GM12878 (cell line): ENCODE data around the gene ERAS. TPM values are rescaled to one million over a fixed set of nuclear protein-coding genes. Genes with fewer than 3 reads are reported as not detected.

Experiments
- ATAC-seq: fragments of 200-7000 bp; cut with Tn5 transposase; 3 replicates; pipeline ENCODE4 v1.9.1; 2020; ENCODE audit warnings: mild to moderate bottlenecking, moderate library complexity
- BruUV-seq: library from RNA; stranded (reverse); fragments of 400-500 nt; replicated peaks from 2 replicates; lab custom pipeline; 2021; lab: Mats Ljungman, UMichigan
- CTCF ChIA-PET: fragments of 300-600 bp; sonication (Branson Sonifier 250); formaldehyde crosslinking; extraction: SDS; loops from one replicate; lab custom pipeline; 2021; ENCODE audit warnings: inconsistent platforms; lab: Yijun Ruan, JAX
- POLR2A ChIA-PET: fragments of 350-600 bp; formaldehyde crosslinking; extraction: SDS; loops from one replicate; lab custom pipeline; 2021; ENCODE audit warnings: inconsistent platforms; lab: Charles Lee
- RAD21 ChIA-PET: fragments of 300-600 bp; sonication (Branson Sonifier 250); formaldehyde crosslinking; loops from one replicate; lab custom pipeline; 2023; ENCODE audit warnings: antibody characterized with exemption; ENCODE audit not compliant: unreplicated experiment; lab: Charles Lee
- SMC1A ChIA-PET: fragments of 300-600 bp; sonication (Branson Sonifier 250); formaldehyde crosslinking; loops from one replicate; lab custom pipeline; 2023; ENCODE audit not compliant: unreplicated experiment, uncharacterized antibody; lab: Charles Lee
- DNase-seq: peaks from one replicate; pipeline ENCODE4 v3.0.0-alpha.2; 2011; ENCODE audit warnings: low read depth, low spot score
- FAIRE-seq: peaks from 3 replicates; lab custom pipeline; 2011; peaks lifted over from hg19 to GRCh38; lab: Jason Lieb, UNC
- H2AFZ ChIP-seq: 2 replicates; pipeline ENCODE4 v1.6.0; 2011; ENCODE audit warnings: low read depth, low read length, control low read depth; ENCODE audit not compliant: control insufficient read depth
- H3K27ac ChIP-seq: 2 replicates; pipeline ENCODE4 v1.5.1; 2011; ENCODE audit warnings: control low read depth; ENCODE audit not compliant: control insufficient read depth, insufficient read depth
- H3K27me3 ChIP-seq, 2 experiments: replicated peaks in 1 of 2; 2 replicates each; pipeline versions ENCODE4 v1.6.0 to v1.6.1; 2011; ENCODE audit warnings: low read length in 1 of 2; ENCODE audit not compliant: control insufficient read depth in 2 of 2, insufficient read depth in 2 of 2
- H3K36me3 ChIP-seq, 2 experiments: 2 replicates each; pipeline ENCODE4 v1.5.1; 2011; ENCODE audit warnings: low read length in 1 of 2; ENCODE audit not compliant: control insufficient read depth in 2 of 2, insufficient read depth in 2 of 2
- H3K4me1 ChIP-seq: 2 replicates; pipeline ENCODE4 v1.6.1; 2011; ENCODE audit warnings: mild to moderate bottlenecking, low read length, moderate library complexity, mixed read lengths; ENCODE audit not compliant: control insufficient read depth, insufficient read depth
- H3K4me2 ChIP-seq: 2 replicates; pipeline ENCODE4 v1.6.0; 2011; ENCODE audit warnings: control low read depth; ENCODE audit not compliant: control insufficient read depth, insufficient read depth
- H3K4me3 ChIP-seq: fragments of 200-600 bp; sonication (generic); 2 replicates; pipeline ENCODE4 v1.5.1; 2016
- H3K79me2 ChIP-seq: 2 replicates; pipeline ENCODE4 v1.6.0; 2011; ENCODE audit warnings: low read length; ENCODE audit not compliant: control insufficient read depth, insufficient read depth
- H3K9ac ChIP-seq: 2 replicates; pipeline ENCODE4 v1.8.0; 2011; ENCODE audit warnings: low read length, control low read depth, mixed read lengths; ENCODE audit not compliant: control insufficient read depth, insufficient read depth
- H3K9me3 ChIP-seq: replicated peaks from 3 replicates; pipeline ENCODE4 v1.5.1; 2011; ENCODE audit warnings: mild to moderate bottlenecking, low read length; ENCODE audit not compliant: control insufficient read depth, insufficient read depth
- H4K20me1 ChIP-seq: 2 replicates; pipeline ENCODE4 v1.6.0; 2011; ENCODE audit not compliant: control insufficient read depth, insufficient read depth
- BCL11A ChIP-seq: IDR thresholded peaks from 2 replicates; pipeline ENCODE4 v1.6.1; 2011; ENCODE audit warnings: low read depth, low read length
- CHD4 ChIP-seq: fragments of 200-600 bp; sonication (generic); IDR thresholded peaks from 2 replicates; pipeline ENCODE4 v1.6.1; 2016; ENCODE audit warnings: mild to moderate bottlenecking
- DPF2 ChIP-seq: fragments of 450-650 bp; IDR thresholded peaks from 2 replicates; pipeline ENCODE4 v1.6.1; 2017; ENCODE audit warnings: mild to moderate bottlenecking
- ESRRA ChIP-seq: IDR thresholded peaks from 2 replicates; pipeline ENCODE4 v1.6.1; 2012; ENCODE audit warnings: mild to moderate bottlenecking, low read length, improper control_type of control experiment
- HDAC6 ChIP-seq: fragments of 200-600 bp; sonication (generic); IDR thresholded peaks from one replicate; pipeline ENCODE4 v1.8.0; 2017; ENCODE audit warnings: antibody characterized with exemption; ENCODE audit not compliant: unreplicated experiment
- NR2C2 ChIP-seq: IDR thresholded peaks from 2 replicates; pipeline ENCODE4 v1.6.1; 2011; ENCODE audit warnings: borderline replicate concordance, low read depth; ENCODE audit not compliant: control insufficient read depth, insufficient read length
- NRF1 ChIP-seq: conservative IDR thresholded peaks from 2 replicates; pipeline ENCODE4 v1.6.1; 2011; ENCODE audit warnings: mild to moderate bottlenecking, low read depth, low read length, improper control_type of control experiment
- PAX5 ChIP-seq: IDR thresholded peaks from 2 replicates; pipeline ENCODE4 v1.6.1; 2011; ENCODE audit warnings: low read depth, low read length, borderline replicate concordance
- RCOR1 ChIP-seq: conservative IDR thresholded peaks from 2 replicates; pipeline ENCODE4 v1.6.1; 2012; ENCODE audit warnings: low read depth, low read length, improper control_type of control experiment
- REST ChIP-seq: IDR thresholded peaks from 2 replicates; pipeline ENCODE4 v1.6.1; 2012; ENCODE audit warnings: mild to moderate bottlenecking, low read depth, low read length
- SIX5 ChIP-seq: IDR thresholded peaks from 2 replicates; pipeline ENCODE4 v1.6.1; 2011; ENCODE audit warnings: mild to moderate bottlenecking, low read depth, low read length, moderate library complexity; ENCODE audit not compliant: severe bottlenecking
- SP1 ChIP-seq: IDR thresholded peaks from one replicate; pipeline ENCODE4 v1.6.1; 2011; ENCODE audit warnings: low read depth, low read length
- SREBF2 ChIP-seq: IDR thresholded peaks from 2 replicates; pipeline ENCODE4 v1.6.1; 2012; ENCODE audit warnings: mild to moderate bottlenecking, low read length
- ZNF207 ChIP-seq: fragments of 450-650 bp; IDR thresholded peaks from 2 replicates; pipeline ENCODE4 v1.6.1; 2014; ENCODE audit warnings: antibody characterized with exemption, mild to moderate bottlenecking, borderline replicate concordance
- WGBS: methylation state at CpG from one replicate; pipeline ENCODE4 v1.1.6; 2016; ENCODE audit warnings: low lambda C conversion rate; ENCODE audit not compliant: insufficient replicate concordance, insufficient coverage; ENCODE audit errors: missing lambda C conversion rate; 5-methylcytosine and 5-hydroxymethylcytosine counted together
- in situ Hi-C: fragments of 300-500 bp; cut with MboI; formaldehyde crosslinking; loops from 9 replicates; pipeline ENCODE4 v1.14.3; 2018; ENCODE audit warnings: mixed read lengths
- intact Hi-C: fragments of 100-400 bp; cut with micrococcal nuclease; formaldehyde crosslinking; loops from one replicate; pipeline ENCODE4 v1.14.2; 2022; ENCODE audit not compliant: unreplicated experiment
- polyA plus RNA-seq, 11 experiments: library from polyadenylated mRNA; depleted of rRNA in 4 of 11; unstranded in 6 of 11; stranded (reverse) in 5 of 11; fragments of >200 nt; fragmentation: Nextera tagmentation in 4 of 11; fragmentation: Illumina TruSeq in 1 of 11; extraction: Ambion mirVana in 4 of 11; extraction: Trizol in 1 of 11; gene quantifications; 1 replicate in 1 of 11; 2 replicates in 10 of 11; pipeline versions ENCODE4 v1.2.1 to v1.2.3, GENCODE V29; 2011 to 2016; ENCODE audit warnings: inconsistent platforms in 2 of 11, missing spikeins in 2 of 11, low read depth in 1 of 11
- total RNA-seq, 4 experiments: library from RNA; depleted of rRNA in 3 of 4; stranded (reverse); fragments of >200 nt in 3 of 4; fragmentation: Illumina TruSeq in 1 of 4; extraction: Trizol in 1 of 4; gene quantifications; 2 replicates each; pipeline versions ENCODE4 v1.2.1 to v1.2.3, GENCODE V29; 2013 to 2021
- TF ChIP-seq, protein P1 (sequence below), 3 experiments: IDR thresholded peaks in 2 of 3; conservative IDR thresholded peaks in 1 of 3; 2 replicates each; pipeline ENCODE4 v1.5.1; 2011; ENCODE audit warnings: low read depth in 3 of 3, low read length in 3 of 3, mild to moderate bottlenecking in 3 of 3, control low read depth in 2 of 3, moderate library complexity in 2 of 3, inconsistent platforms in 1 of 3, mixed read lengths in 1 of 3; ENCODE audit not compliant: control insufficient read depth in 2 of 3, insufficient read depth in 1 of 3; ENCODE audit errors: extremely low read depth in 1 of 3

ERAS gene
- total and polyA plus RNA-seq, 10 of the 15 experiments (the other 5 are each of a cell fraction or from before 2014, with no cell fraction given), result not detected

DNA sequence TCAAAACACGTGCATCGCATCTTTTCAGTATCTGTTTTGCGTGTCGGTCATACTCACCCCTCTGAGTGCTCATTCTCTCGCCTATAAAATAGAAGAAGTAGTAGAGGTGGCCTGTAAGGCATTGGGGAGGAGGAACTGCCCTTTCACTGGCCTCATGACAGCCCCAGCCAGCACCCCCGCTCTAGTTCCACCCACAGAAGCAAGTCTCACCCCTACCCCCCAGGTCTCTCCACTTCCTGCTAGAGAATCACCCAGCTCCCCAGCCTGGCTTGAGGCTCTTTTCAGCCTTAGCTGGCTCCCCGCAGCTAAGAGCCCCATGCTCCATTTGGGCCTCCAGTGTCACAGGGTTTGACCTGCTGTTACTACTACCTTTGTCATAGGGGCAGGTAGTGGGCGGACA, 12.7 kb upstream of the ERAS start:
- ChIA-PET SMC1A (no interaction called here), RAD21 (no interaction called here), CTCF (interaction anchor here (1.2 kb wide), 1 partner anchor 133 kb away, joined by 3 read pairs; no protein-coding TSS in a partner anchor), POLR2A (no interaction called here)
- intact Hi-C loops (no loop called here), in situ Hi-C loops (no loop called here)
- FAIRE-seq (no peak), ATAC-seq (no peak), DNase-seq (no peak)
- 90% methylated on average over 8 of the region's 8 CpGs for WGBS
- no peaks in the 10 kb centered on the region for H4K20me1 ChIP-seq
- H2AFZ ChIP-seq, result no peak overlapping the region
- H3K4me3 ChIP-seq, result no peak overlapping the region
- H3K9me3 ChIP-seq, result no peaks in the 10 kb centered on the region
- H3K36me3 ChIP-seq, result no peaks in the 10 kb centered on the region
- H3K27ac ChIP-seq, result no peak overlapping the region
- no peak for TF ChIP-seq ESRRA
- TF ChIP-seq PAX5, result no peak
- no peak for TF ChIP-seq SREBF2
- TF ChIP-seq SP1, result no peak
- no peak for TF ChIP-seq CHD4
- H3K79me2 ChIP-seq, result no peaks in the 10 kb centered on the region
- no peak overlapping the region for H3K9ac ChIP-seq
- no peak overlapping the region for H3K4me2 ChIP-seq
- H3K4me1 ChIP-seq, result no peaks in the 10 kb centered on the region
- H3K27me3 ChIP-seq, result no peaks in the 10 kb centered on the region
- no TSS peak for BruUV-seq

- ATAC-seq, result no peak
- Histone ChIP-seq H3K79me2 (no peaks in the 10 kb centered on the region), H3K4me2 (no peak overlapping the region), H3K9ac (no peak overlapping the region), H3K27ac (no peak overlapping the region), H3K27me3 (no peaks in the 10 kb centered on the region), H3K36me3 (no peaks in the 10 kb centered on the region), H3K9me3 (no peaks in the 10 kb centered on the region), H4K20me1 (no peaks in the 10 kb centered on the region), H2AFZ (no peak overlapping the region), H3K4me3 (no peak overlapping the region), H3K4me1 (no peaks in the 10 kb centered on the region)
- ChIA-PET SMC1A (no interaction called here), POLR2A (no interaction called here), RAD21 (no interaction called here), CTCF (no interaction called here)
- 76% methylated on average over 8 of the region's 8 CpGs for WGBS
- no TSS peak for BruUV-seq
- in situ Hi-C loops, result no loop called here
- intact Hi-C loops, result no loop called here
- FAIRE-seq, result no peak
- DNase-seq, result no peak
- TF ChIP-seq, protein P1, sequence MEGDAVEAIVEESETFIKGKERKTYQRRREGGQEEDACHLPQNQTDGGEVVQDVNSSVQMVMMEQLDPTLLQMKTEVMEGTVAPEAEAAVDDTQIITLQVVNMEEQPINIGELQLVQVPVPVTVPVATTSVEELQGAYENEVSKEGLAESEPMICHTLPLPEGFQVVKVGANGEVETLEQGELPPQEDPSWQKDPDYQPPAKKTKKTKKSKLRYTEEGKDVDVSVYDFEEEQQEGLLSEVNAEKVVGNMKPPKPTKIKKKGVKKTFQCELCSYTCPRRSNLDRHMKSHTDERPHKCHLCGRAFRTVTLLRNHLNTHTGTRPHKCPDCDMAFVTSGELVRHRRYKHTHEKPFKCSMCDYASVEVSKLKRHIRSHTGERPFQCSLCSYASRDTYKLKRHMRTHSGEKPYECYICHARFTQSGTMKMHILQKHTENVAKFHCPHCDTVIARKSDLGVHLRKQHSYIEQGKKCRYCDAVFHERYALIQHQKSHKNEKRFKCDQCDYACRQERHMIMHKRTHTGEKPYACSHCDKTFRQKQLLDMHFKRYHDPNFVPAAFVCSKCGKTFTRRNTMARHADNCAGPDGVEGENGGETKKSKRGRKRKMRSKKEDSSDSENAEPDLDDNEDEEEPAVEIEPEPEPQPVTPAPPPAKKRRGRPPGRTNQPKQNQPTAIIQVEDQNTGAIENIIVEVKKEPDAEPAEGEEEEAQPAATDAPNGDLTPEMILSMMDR (IDR thresholded peaks at IDR 0.05 in 2 of 3, conservative IDR thresholded peaks at IDR 0.05 in 1 of 3; ENCODE audit: control insufficient read depth in 2 of 3, extremely low read depth in 1 of 3, insufficient read depth in 1 of 3, low read depth in 3 of 3, low read length in 3 of 3), result no peak
- TF ChIP-seq RCOR1 (no peak), DPF2 (no peak), NR2C2 (no peak), REST (no peak), HDAC6 (no peak), NRF1 (no peak), SIX5 (no peak), ZNF207 (no peak), BCL11A (no peak)
Measured at GRCh38 chrX:48814722-48815121, 11.6 kb upstream of the ERAS start.
